ENCODE measurements around the gene RABGAP1L. TPM values are rescaled to one million over a fixed set of nuclear protein-coding genes. Genes with fewer than 3 reads are reported as not detected.

Gene RABGAP1L
- total and polyA plus RNA-seq, 10 donors = 30.3 to 125 (median 77.7) TPM

- no peaks in the 10 kb centered on the region for H3K36me3 ChIP-seq
- no peaks in the 10 kb centered on the region for H3K27me3 ChIP-seq (replicated peaks in 1 of 7)
- intact Hi-C loops (cut with DNase I; ENCODE audit: low total_unique reads) = no loop called here
- no peak overlapping the region for H3K27ac ChIP-seq
- WGBS, 5 donors = 94 to 99% (median 94%) methylated on average over 4 of the region's 4 CpGs
- DNase-seq = no peak
- H3K9me3 ChIP-seq = no peaks in the 10 kb centered on the region
- TF ChIP-seq CTCF (IDR thresholded peaks at IDR 0.05 in 8 of 11, conservative IDR thresholded peaks at IDR 0.05 in 3 of 11) = no peak
- no peak for TF ChIP-seq POLR2AphosphoS5 (IDR thresholded peaks at IDR 0.05)
- no peak for TF ChIP-seq POLR2A (IDR thresholded peaks at IDR 0.05)
- H3K4me1 ChIP-seq = no peaks in the 10 kb centered on the region
- no peak overlapping the region for H3K4me3 ChIP-seq
These were observed 602.7 kb downstream of the RABGAP1L start for GRCh38 chr1:174761901-174762585.

- Histone ChIP-seq H3K4me3 (no peak overlapping the region), H3K4me1 (no peaks in the 10 kb centered on the region), H3K27ac (no peak overlapping the region), H3K27me3 (replicated peaks in 1 of 7) (no peaks in the 10 kb centered on the region), H3K9me3 (no peaks in the 10 kb centered on the region), H3K36me3 (no peaks in the 10 kb centered on the region)
- intact Hi-C loops (cut with DNase I; ENCODE audit: low total_unique reads) = no loop called here
- no peak for DNase-seq
- no peak for TF ChIP-seq POLR2A (IDR thresholded peaks at IDR 0.05)
- no peak for TF ChIP-seq CTCF (IDR thresholded peaks at IDR 0.05 in 8 of 11, conservative IDR thresholded peaks at IDR 0.05 in 3 of 11)
- no peak for TF ChIP-seq POLR2AphosphoS5 (IDR thresholded peaks at IDR 0.05)
- 82 to 94% (median 85%) methylated on average over 2 of the region's 2 CpGs for WGBS, 5 donors
These were observed 604.9 kb downstream of the RABGAP1L start for GRCh38 chr1:174764191-174764590.

- H3K9me3 ChIP-seq = no peaks in the 10 kb centered on the region
- DNase-seq = no peak
- intact Hi-C loops (cut with DNase I; ENCODE audit: low total_unique reads) = no loop called here
- H3K4me1 ChIP-seq = peaks cover 0 to 5% (median 0%) of the 10 kb centered on the region in 6 donors
- H3K36me3 ChIP-seq = no peaks in the 10 kb centered on the region
- 93 to 100% (median 98%) methylated on average over 2 of the region's 2 CpGs for WGBS, 5 donors
- H3K4me3 ChIP-seq = no peak overlapping the region
- H3K27me3 ChIP-seq (replicated peaks in 1 of 7) = no peaks in the 10 kb centered on the region
- no peak overlapping the region for H3K27ac ChIP-seq
- no peak for TF ChIP-seq CTCF (IDR thresholded peaks at IDR 0.05 in 8 of 11, conservative IDR thresholded peaks at IDR 0.05 in 3 of 11)
- no peak for TF ChIP-seq POLR2A (IDR thresholded peaks at IDR 0.05)
- TF ChIP-seq POLR2AphosphoS5 (IDR thresholded peaks at IDR 0.05) = no peak
These were observed 607.4 kb downstream of the RABGAP1L start for GRCh38 chr1:174766727-174767126.

- no peak for DNase-seq
- H3K27me3 ChIP-seq (replicated peaks in 1 of 7) = no peaks in the 10 kb centered on the region
- no peaks in the 10 kb centered on the region for H3K9me3 ChIP-seq
- no peak overlapping the region for H3K27ac ChIP-seq
- no peaks in the 10 kb centered on the region for H3K36me3 ChIP-seq
- peaks cover 0 to 5% (median 0%) of the 10 kb centered on the region in 6 donors for H3K4me1 ChIP-seq
- TF ChIP-seq CTCF (IDR thresholded peaks at IDR 0.05 in 8 of 11, conservative IDR thresholded peaks at IDR 0.05 in 3 of 11) = no peak
- TF ChIP-seq POLR2A (IDR thresholded peaks at IDR 0.05) = no peak
- no peak for TF ChIP-seq POLR2AphosphoS5 (IDR thresholded peaks at IDR 0.05)
- H3K4me3 ChIP-seq = no peak overlapping the region
- intact Hi-C loops (cut with DNase I; ENCODE audit: low total_unique reads) = no loop called here
- WGBS, 5 donors = 32 to 63% (median 56%) methylated on average over 2 of the region's 2 CpGs
These were observed 609.2 kb downstream of the RABGAP1L start for GRCh38 chr1:174768516-174768915.

Measured in spleen (tissue), 11 donors.